CD4-positive, alpha-beta T cell (primary cell): ENCODE results near the gene MRPS23. TPM values are rescaled to one million over a fixed set of nuclear protein-coding genes. Genes with fewer than 3 reads are reported as not detected.

Experiments used
- ATAC-seq: fragments of 200-7000 bp; cut with Tn5 transposase; one replicate; pipeline ENCODE4 v1.10.0; 2022; ENCODE audit warnings: mild to moderate bottlenecking; ENCODE audit not compliant: poor library complexity
- CTCF ChIA-PET: fragments of 350-600 bp; sonication (Branson Sonifier 250); formaldehyde crosslinking; loops from one replicate; lab custom pipeline; 2021; ENCODE audit warnings: antibody characterized with exemption, inconsistent platforms; lab: Charles Lee
- POLR2A ChIA-PET: fragments of 350-600 bp; sonication (Branson Sonifier 250); formaldehyde crosslinking; loops from one replicate; lab custom pipeline; 2021; ENCODE audit warnings: antibody characterized with exemption, inconsistent platforms; lab: Charles Lee
- DNase-seq, 14 experiments: peaks; one replicate each; pipeline ENCODE4 v3.0.0-alpha.2; 2013 to 2020; ENCODE audit warnings: mixed read lengths in 2 of 14
- H3K27ac ChIP-seq, 2 donors: one replicate each; pipeline versions ENCODE4 v1.5.1 to v1.7.0; 2013; ENCODE audit warnings: low read length in 2 of 2, low read depth in 1 of 2, mild to moderate bottlenecking in 1 of 2
- H3K27me3 ChIP-seq, 2 experiments: 1 replicate in 1 of 2; 2 replicates in 1 of 2; pipeline versions ENCODE4 v1.6.1 to v1.7.0; 2013; ENCODE audit warnings: low read length in 2 of 2, control low read depth in 1 of 2, mild to moderate bottlenecking in 1 of 2, moderate library complexity in 1 of 2; ENCODE audit not compliant: insufficient read depth in 2 of 2, control insufficient read depth in 1 of 2
- H3K36me3 ChIP-seq: one replicate; pipeline ENCODE4 v1.6.1; 2013; ENCODE audit warnings: low read length, control low read depth; ENCODE audit not compliant: insufficient read depth
- H3K4me1 ChIP-seq: one replicate; pipeline ENCODE4 v1.6.1; 2013; ENCODE audit warnings: low read length, control low read depth; ENCODE audit not compliant: insufficient read depth
- H3K4me3 ChIP-seq: one replicate; pipeline ENCODE4 v1.5.1; 2013; ENCODE audit warnings: mild to moderate bottlenecking, low read length, moderate library complexity
- H3K9me3 ChIP-seq, 2 experiments: 1 replicate in 1 of 2; 2 replicates in 1 of 2; pipeline versions ENCODE4 v1.6.1 to v1.7.0; 2013; ENCODE audit warnings: low read length in 2 of 2, mild to moderate bottlenecking in 2 of 2, control low read depth in 1 of 2, moderate library complexity in 1 of 2; ENCODE audit not compliant: control insufficient read depth in 1 of 2, insufficient read depth in 1 of 2
- H3K27ac Mint-ChIP-seq: one replicate; pipeline ENCODE4 v1.8.0; 2020; ENCODE audit warnings: mixed read lengths
- H3K27me3 Mint-ChIP-seq: one replicate; pipeline ENCODE4 v1.8.0; 2021; ENCODE audit warnings: mixed read lengths
- H3K36me3 Mint-ChIP-seq: one replicate; pipeline ENCODE4 v1.8.0; 2021; ENCODE audit warnings: low read depth, mixed read lengths
- H3K4me1 Mint-ChIP-seq: one replicate; pipeline ENCODE4 v1.8.0; 2021; ENCODE audit warnings: low read depth, mixed read lengths
- H3K4me3 Mint-ChIP-seq: one replicate; pipeline ENCODE4 v1.8.0; 2020; ENCODE audit warnings: mild to moderate bottlenecking, mixed read lengths
- H3K9me3 Mint-ChIP-seq: one replicate; pipeline ENCODE4 v1.8.0; 2020; ENCODE audit warnings: mixed read lengths
- intact Hi-C, 2 experiments: fragments of 100-400 bp; cut with DNase I in 1 of 2; cut with micrococcal nuclease in 1 of 2; formaldehyde crosslinking; loops; one replicate each; pipeline versions ENCODE4 v1.15.1 to v1.9.0; 2023 to 2025; cut with DNase I, micrococcal nuclease
- total RNA-seq, 174 experiments: library from RNA in 2 of 174; stranded (reverse) in 2 of 174; gene quantifications; one replicate each; pipeline ENCODE4 v1.2.3 and lab custom pipeline; 2021 to 2026
- TF ChIP-seq, protein P1 (sequence below): fragments of 200-600 bp; IDR thresholded peaks from one replicate; pipeline ENCODE4 v1.8.0; 2022; ENCODE audit warnings: antibody characterized with exemption, mild to moderate bottlenecking

Gene MRPS23
- total RNA-seq, 2 experiments from 2014 or later, result 14.6 to 14.7 TPM

GRCh38 chr17:57853695-57854094 is 3.9 kb upstream of the MRPS23 start:
- no peak for DNase-seq
- H3K27ac Mint-ChIP-seq, result peak overlapping the region; percentile 36
- H3K4me3 Mint-ChIP-seq, result peak overlapping the region; percentile 34
- Histone ChIP-seq H3K27me3 (peaks cover 0 to 2% of the 10 kb centered on the region in 2 experiments), H3K4me1 (peaks cover 31% of the 10 kb centered on the region), H3K27ac (no peak overlapping the region), H3K36me3 (peaks cover 1% of the 10 kb centered on the region), H3K9me3 (no peaks in the 10 kb centered on the region), H3K4me3 (no peak overlapping the region)
- POLR2A ChIA-PET, result interaction anchor here (1.1 kb wide), 1 partner anchor 153 kb away, joined by 4 read pairs; the partner anchor contains the start of gene SRSF1
- intact Hi-C loops, result loop anchor here in 1 of 2 experiments (1.0 to 10.0 kb wide), 4 partner anchors 228 to 596 kb away; partner anchors contain the start of genes MKS1 and MSI2
- H3K4me1 Mint-ChIP-seq, result peaks cover 32% of the 10 kb centered on the region
- ATAC-seq, result no peak
- CTCF ChIA-PET, result no interaction called here
- peaks cover 15% of the 10 kb centered on the region for H3K36me3 Mint-ChIP-seq
- TF ChIP-seq, protein P1, sequence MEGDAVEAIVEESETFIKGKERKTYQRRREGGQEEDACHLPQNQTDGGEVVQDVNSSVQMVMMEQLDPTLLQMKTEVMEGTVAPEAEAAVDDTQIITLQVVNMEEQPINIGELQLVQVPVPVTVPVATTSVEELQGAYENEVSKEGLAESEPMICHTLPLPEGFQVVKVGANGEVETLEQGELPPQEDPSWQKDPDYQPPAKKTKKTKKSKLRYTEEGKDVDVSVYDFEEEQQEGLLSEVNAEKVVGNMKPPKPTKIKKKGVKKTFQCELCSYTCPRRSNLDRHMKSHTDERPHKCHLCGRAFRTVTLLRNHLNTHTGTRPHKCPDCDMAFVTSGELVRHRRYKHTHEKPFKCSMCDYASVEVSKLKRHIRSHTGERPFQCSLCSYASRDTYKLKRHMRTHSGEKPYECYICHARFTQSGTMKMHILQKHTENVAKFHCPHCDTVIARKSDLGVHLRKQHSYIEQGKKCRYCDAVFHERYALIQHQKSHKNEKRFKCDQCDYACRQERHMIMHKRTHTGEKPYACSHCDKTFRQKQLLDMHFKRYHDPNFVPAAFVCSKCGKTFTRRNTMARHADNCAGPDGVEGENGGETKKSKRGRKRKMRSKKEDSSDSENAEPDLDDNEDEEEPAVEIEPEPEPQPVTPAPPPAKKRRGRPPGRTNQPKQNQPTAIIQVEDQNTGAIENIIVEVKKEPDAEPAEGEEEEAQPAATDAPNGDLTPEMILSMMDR, result no peak
- H3K27me3 Mint-ChIP-seq, result no peaks in the 10 kb centered on the region
- H3K9me3 Mint-ChIP-seq, result no peaks in the 10 kb centered on the region

DNA sequence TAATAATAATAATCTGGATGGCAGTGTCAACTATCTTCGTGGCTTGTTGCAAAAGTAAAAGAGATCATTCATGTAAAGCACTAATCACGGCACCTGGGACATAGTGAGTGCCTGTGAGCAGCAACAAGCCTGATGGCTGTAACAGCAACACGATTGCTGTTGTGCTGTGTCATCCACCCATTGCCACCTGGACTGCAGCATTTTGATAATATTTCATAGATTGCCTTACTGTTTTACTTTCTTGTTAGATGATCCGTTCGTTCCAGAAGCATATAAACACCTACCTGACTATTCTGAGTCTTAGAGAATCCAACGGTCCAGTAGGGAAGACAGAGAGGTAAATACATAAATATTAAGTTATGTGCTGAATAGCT is 3.1 kb upstream of the MRPS23 start:
- H3K9me3 ChIP-seq, result no peaks in the 10 kb centered on the region
- ATAC-seq (no peak), DNase-seq (no peak)
- Mint-ChIP-seq H3K9me3 (no peaks in the 10 kb centered on the region), H3K27ac (no peak overlapping the region), H3K4me3 (peak overlapping the region; percentile 34), H3K36me3 (peaks cover 22% of the 10 kb centered on the region), H3K4me1 (peaks cover 36% of the 10 kb centered on the region), H3K27me3 (no peaks in the 10 kb centered on the region)
- no peaks in the 10 kb centered on the region for H3K27me3 ChIP-seq
- ChIA-PET POLR2A (no interaction called here), CTCF (no interaction called here)
- intact Hi-C loops, result loop anchor here in 1 of 2 experiments (1.0 to 10.0 kb wide), 4 partner anchors 228 to 596 kb away; partner anchors contain the start of genes MKS1 and MSI2
- H3K4me3 ChIP-seq, result no peak overlapping the region
- peaks cover 9% of the 10 kb centered on the region for H3K36me3 ChIP-seq
- TF ChIP-seq, protein P1, result no peak
- no peak overlapping the region for H3K27ac ChIP-seq
- H3K4me1 ChIP-seq, result peaks cover 38% of the 10 kb centered on the region

- Histone ChIP-seq H3K4me3 (no peak overlapping the region), H3K27me3 (no peaks in the 10 kb centered on the region), H3K9me3 (no peaks in the 10 kb centered on the region), H3K27ac (no peak overlapping the region), H3K36me3 (peaks cover 12% of the 10 kb centered on the region), H3K4me1 (peaks cover 42% of the 10 kb centered on the region)
- CTCF ChIA-PET, result no interaction called here
- Mint-ChIP-seq H3K4me1 (peaks cover 37% of the 10 kb centered on the region), H3K27ac (peak overlapping the region; percentile 97), H3K36me3 (peaks cover 24% of the 10 kb centered on the region), H3K4me3 (peak overlapping the region; percentile 86), H3K27me3 (no peaks in the 10 kb centered on the region), H3K9me3 (no peaks in the 10 kb centered on the region)
- POLR2A ChIA-PET, result interaction anchor here (2.8 kb wide), 1 partner anchor 154 kb away, joined by 61 read pairs; the partner anchor contains the start of gene SRSF1
- ATAC-seq (no peak), DNase-seq (no peak)
- TF ChIP-seq, protein P1, result no peak
- intact Hi-C loops, result loop anchor here in 1 of 2 experiments (5.0 to 10.0 kb wide), 3 partner anchors 365 to 595 kb away; partner anchors contain the start of genes MKS1 and MSI2
Observed at GRCh38 chr17:57852092-57852954, 2.5 kb upstream of the MRPS23 start.
